Measurements from ENCODE around the gene AMOTL2.

Gene AMOTL2

GRCh38 chr3:134378818-134379217 is 4.6 kb upstream of the AMOTL2 start:
- no peak for DNase-seq (ENCODE audit: low read depth)

DNA sequence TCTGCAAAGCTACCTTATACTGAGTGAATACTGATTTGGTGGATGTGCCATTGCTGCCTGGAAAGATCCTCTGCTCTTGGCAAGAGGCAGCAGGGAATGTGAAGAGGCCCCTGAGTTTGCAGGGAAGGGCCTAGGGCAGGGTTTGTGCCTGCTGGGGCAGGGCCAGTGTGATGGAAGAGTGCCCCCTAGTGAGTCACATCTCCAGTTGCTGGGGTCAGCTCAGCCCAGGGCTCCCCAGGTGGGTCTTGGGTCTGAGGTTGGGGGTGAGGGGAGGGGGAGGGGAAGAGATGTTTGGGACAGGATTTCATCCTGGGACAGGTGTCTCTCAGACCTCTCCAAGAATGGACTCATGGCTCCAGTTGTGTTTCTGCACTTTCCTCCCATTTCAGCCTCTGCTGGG is 4.1 kb upstream of the AMOTL2 start:
- no peak for DNase-seq (ENCODE audit: low read depth)

GRCh38 chr3:134377896-134378295 is 3.6 kb upstream of the AMOTL2 start:
- DNase-seq (ENCODE audit: low read depth), result no peak

DNA sequence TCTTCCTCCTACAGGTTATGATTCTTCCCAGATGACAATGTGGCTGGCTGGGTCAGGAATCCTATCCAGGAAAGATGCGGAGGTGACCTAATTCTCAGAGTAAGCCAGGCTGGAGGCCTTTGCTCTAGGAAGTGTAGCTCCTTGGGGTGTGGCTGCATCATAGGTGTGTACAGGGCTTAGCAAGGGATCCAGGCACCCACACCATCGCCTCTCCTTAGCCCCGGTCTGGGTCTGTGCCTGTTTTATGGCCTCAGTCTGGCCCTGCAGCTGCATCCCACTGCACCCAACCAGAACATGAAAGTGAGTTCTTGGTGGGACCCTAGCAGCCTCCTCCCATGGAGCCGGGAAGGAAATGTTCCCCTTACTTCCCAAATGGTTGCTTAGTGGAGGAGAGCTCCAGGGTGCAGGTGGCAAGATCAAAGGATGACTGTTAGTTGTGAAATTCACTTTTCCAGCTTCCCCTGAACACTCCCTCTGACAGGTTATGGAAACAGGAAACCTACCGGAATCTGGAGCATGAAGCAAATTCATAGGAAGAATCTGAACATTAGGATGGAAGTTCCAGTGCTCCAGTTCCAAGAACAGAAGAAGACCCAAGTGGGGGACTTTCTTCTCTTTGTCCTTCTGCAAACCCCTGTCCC is 2.7 kb upstream of the AMOTL2 start:
- no peak for DNase-seq (ENCODE audit: low read depth)

DNA sequence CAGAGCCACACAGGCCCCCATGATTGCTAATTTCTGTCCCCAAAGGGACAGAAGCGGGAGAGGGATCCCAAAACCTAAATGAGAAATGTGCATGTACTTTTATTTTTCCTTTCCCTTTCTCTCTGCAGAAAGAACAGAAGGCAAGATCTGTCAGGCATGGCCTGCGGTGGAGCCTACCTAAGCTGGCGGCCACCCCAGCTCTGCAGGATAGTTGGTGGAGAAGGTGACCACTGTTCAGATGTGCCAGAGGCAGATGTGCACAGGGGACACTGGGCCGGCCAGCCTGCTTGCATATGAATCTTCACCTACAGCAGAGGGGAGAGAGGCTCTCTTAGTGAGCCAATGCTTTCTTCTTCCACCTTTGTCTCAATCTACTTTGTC is 2.1 kb upstream of the AMOTL2 start:
- no peak for DNase-seq (ENCODE audit: low read depth)

GRCh38 chr3:134375582-134376384 is 1.5 kb upstream of the AMOTL2 start:
- DNase-seq (ENCODE audit: low read depth), result no peak

- no peak for DNase-seq (ENCODE audit: low read depth)
Observed at GRCh38 chr3:134374791-134375581, 739 bp upstream of the AMOTL2 start.

DNA sequence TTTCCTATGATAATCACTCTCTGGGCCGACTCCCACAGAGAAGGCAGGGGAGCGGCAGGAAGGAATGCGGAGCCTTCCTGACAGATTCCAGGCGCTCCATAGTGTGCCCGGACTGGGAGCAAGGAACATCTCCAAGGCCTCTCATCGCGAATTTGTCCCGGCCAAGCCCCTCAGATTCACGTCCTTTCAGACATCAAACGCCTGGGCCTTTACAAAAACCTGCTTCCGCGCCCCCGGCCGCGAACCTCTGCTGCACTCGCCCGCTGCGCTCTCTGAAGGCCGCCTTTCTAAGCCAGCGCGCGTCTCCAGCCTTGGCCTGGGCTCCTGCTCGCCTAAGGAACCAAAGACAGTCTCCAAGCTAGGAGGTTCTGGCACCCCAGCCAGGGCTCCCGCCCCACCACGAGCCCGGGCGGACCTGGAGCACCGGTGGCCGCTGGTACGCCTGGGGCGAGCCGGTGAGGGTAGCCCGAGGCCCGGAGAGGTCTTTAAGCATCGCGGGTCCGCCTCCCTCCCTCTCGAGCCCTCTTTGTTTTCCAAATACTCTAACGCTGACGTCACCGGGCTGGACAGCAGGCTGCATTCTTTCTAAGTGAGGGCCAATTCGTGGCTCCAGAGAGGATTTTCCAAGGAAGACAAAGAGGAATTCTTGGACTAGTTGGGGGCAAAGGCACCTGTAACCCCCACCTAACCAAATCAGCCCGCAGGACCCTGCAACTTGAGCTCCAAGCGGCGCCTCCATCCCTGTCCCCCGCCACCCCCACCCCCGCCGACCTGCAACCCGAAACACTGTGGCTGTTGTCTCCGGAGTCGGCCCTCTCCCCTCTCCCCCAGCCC is 759 bp downstream of the AMOTL2 start:
- DNase-seq (ENCODE audit: low read depth), result peak; percentile 91

DNA sequence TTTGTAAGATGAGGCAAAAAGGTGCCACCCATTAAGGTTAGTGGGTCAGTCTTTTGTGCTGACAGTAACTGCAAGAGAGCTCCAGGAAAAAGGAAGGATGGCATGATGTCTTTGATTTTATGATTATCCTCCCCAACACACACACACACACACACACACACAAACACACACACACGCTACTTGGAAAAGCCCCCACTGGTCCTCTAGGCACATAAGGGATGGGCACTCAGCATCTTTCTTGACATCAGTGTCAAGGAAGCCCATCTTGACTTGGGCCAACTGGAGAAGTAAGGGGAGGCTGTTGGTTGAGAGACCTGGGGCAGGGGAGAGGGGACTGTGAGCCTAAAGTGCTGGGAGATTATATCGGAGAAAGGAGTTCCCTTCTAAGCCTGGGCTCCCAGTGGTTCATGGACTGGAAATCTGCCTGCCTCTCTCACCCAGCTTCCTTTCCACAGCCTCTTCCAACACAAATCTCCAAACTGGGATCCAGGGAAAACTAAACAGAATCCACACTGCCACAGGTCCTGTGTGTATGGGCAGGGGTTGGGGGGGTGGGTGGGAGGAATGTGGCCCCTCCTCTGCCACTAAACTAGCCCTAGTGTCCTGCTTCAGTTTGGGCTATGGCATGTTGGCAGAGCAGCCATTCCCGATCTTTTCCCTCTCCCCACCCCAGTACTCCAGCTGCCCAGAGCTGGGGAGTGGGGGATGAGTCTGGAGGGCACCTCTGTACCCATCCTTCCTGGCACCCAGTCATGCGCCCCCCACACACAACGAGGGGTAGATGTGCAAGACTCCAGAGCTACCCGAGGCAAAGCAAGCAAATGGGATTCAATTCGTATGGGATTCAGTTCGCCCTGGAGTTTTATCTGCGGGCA is 1.6 kb downstream of the AMOTL2 start:
- no peak for DNase-seq (ENCODE audit: low read depth)

DNA sequence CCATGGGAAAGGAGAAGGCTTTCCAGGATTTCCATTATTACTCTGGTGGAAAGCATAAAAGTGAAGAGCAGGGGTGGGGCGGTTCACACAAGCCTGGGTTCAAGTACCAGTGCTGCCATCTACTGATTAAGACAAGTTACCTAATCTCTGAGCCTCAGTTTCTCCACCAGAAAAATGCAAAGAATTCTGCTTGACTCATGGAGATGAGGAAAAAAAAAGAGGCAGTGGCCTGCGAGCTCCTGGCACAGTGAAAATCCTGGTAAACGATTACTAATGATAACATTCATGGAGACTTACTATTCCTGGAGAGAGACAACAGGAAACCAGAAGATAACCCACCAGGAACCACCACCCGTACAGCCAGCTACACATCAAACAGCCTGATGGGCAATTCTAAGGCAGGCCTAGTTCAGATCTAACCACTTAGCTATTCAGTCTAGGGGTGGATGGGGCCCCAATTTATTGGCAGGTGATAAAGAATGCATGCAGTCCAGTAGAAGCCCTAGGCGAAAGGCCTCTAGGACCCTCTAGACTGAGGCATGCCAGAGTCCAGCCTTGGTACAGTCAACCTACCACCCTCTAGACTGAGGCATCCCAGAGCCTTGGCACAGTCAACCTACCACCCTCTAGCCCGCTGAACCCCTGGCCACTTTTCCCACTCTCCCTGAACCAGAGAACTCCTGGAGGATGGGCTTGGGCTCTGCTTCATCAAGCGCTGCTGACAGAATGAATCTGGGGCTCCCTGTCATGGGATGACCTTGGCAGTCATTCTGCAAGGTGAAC is 2.5 kb downstream of the AMOTL2 start:
- no peak for DNase-seq (ENCODE audit: low read depth)

- DNase-seq (ENCODE audit: low read depth), result no peak
Observed at GRCh38 chr3:134370611-134371531, 3.4 kb downstream of the AMOTL2 start.

DNA sequence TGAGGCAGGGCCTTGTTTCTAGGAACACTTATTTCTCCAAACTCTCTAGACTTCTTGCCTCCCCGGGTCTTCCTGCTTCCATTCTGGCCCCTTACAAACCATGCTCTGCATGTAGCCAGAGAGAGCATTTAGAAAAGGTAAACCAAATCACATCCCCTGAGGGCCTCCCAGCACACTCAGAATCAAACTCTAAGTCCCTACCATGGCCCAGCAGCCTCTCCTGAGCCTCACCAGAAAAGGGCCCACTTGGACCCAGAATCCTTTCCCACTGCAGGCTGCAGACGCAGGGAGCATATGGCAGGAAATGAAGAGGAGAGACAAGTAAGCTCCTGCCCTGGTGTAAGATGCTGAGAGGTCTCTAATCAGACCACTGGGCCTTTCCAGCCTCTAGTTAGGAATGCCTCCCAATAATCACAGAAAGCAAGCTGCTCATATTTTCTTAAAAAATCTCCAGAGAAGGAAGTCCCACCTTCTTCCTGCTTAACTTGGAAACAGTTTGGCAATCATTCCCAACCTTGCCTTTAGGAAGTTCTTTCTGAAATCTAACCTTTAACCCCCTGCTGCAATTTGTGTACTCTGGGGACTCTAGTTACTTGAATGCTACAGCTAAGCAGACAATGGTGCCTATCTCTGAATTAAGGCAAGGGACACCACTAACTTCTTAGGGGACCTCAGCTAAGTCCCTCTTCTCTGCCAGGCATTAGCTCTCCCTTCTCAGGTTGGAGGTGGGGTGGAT is 4.2 kb downstream of the AMOTL2 start:
- no peak for DNase-seq (ENCODE audit: low read depth)

DNA sequence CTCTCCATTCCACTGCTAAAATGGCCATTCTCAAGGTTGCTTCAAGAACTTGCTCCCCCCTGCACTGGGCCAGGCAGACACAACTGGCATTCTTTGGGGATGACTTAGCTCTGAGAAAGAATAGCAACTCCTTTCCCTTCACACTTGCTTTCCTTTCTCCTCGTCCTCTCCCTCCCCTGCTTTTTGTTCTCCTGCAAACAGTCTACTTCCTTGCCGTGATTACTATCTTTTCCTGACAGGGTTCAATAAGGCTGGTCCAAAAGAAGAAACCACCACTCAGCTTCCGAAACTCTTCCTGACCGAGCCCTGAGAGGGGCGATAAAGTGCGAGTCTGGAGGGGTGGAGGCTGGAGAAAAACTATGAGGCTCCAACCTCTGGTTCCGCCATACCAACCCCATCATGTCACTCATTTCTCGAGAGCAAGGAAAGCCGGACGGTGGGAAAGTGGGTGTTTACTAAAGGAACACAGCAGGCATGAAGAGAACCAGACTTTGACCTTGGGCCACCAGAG is 5.0 kb downstream of the AMOTL2 start:
- no peak for DNase-seq (ENCODE audit: low read depth)

- DNase-seq (ENCODE audit: low read depth), result no peak
Observed at GRCh38 chr3:134368751-134369105, 5.5 kb downstream of the AMOTL2 start.

GRCh38 chr3:134367869-134368750 is 6.1 kb downstream of the AMOTL2 start:
- DNase-seq (ENCODE audit: low read depth), result no peak

- DNase-seq (ENCODE audit: low read depth), result no peak
Observed at GRCh38 chr3:134366928-134367811, 7.1 kb downstream of the AMOTL2 start.
